ENCODE data around the gene EPHB6. TPM values are rescaled to one million over a fixed set of nuclear protein-coding genes. Genes with fewer than 3 reads are reported as not detected.
A peak's percentile ranks its signal among the peaks of the same experiment; 100 is the strongest.

The EPHB6 gene
- polyA plus RNA-seq, 1 of the 3 experiments (the other 2 are of a cell fraction), result 1.8 TPM

DNA sequence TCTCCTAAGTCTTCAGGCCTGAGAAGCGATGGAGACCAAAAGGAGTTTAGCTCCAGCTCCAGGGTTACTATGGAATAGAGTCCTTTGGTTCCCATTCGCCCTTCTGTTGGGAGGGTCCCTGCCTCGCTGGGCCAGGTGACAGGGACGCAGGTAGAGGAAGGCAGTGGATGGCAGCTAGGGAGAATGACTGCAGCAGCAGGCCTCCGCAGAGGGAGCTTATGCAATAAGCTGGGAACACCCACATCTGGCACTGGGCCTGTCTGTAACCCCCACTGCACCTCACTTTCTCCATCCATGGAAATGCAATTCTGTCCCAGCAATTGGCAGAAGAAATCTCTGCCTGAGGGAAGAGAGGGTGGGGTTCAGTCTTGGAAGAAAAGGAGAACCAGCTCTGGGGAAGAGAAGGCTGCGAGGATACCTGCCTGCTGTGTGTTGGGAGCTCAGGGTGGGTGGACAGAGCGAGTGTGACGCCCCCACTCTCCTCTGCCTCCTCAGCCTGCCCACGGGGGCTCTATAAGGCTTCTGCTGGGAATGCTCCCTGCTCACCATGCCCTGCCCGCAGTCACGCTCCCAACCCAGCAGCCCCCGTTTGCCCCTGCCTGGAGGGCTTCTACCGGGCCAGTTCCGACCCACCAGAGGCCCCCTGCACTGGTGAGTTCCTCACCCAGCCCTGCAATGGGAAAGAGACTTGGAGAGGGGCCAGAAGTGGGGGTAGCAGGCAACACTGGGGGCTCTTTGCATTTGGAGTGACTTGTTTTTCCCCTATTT is 10.3 kb downstream of the EPHB6 start:
- 0 out of 2 replicates have a peak, but pooled peaks cover 4% of the 10 kb centered on the region for H4K20me1 ChIP-seq (ENCODE audit: insufficient read depth)
- H3K9me3 ChIP-seq, result no peaks in the 10 kb centered on the region
- no peak overlapping the region for H3K4me3 ChIP-seq (ENCODE audit: low read depth in 2 of 2, low read length in 1 of 2)
- DNase-seq, result no peak
- H3K9me2 ChIP-seq, result no peaks in the 10 kb centered on the region
- 46% methylated on average over 10 of the region's 14 CpGs for WGBS (ENCODE audit: low lambda C conversion rate)
- no peaks in the 10 kb centered on the region for H3K36me3 ChIP-seq (replicated peaks in 1 of 2; ENCODE audit: control insufficient read depth in 1 of 2, insufficient read depth in 2 of 2, low read length in 1 of 2)
- no peak overlapping the region for H2AFZ ChIP-seq (ENCODE audit: low read depth)
- no peaks in the 10 kb centered on the region for H3K79me2 ChIP-seq (ENCODE audit: insufficient read depth)
- TF ChIP-seq SIN3A (IDR thresholded peaks at IDR 0.05; ENCODE audit: borderline replicate concordance, low read depth, low read length), result no peak
- no peak for TF ChIP-seq YY1 (IDR thresholded peaks at IDR 0.05; ENCODE audit: low read depth)
- ChIA-PET POLR2A (no interaction called here), CTCF (interaction anchor here (0.7 to 12.2 kb wide), 19 partner anchors 8 to 423 kb away, joined by 3 to 154 read pairs (median 6); partner anchors contain the start of gene EPHB6)
- H3K27ac ChIP-seq (ENCODE audit: low read depth in 2 of 2, low read length in 1 of 2), result no peak overlapping the region
- peaks cover 2% of the 10 kb centered on the region for H3F3A ChIP-seq (replicated peaks; ENCODE audit: insufficient read depth)
- H3K9ac ChIP-seq, result no peak overlapping the region
- H3K27me3 ChIP-seq (ENCODE audit: insufficient read depth), result peaks cover 11% of the 10 kb centered on the region
- H3K4me1 ChIP-seq (ENCODE audit: control insufficient read depth in 1 of 2, insufficient read depth in 2 of 2, low read depth in 1 of 2, low read length in 1 of 2), result no peaks in the 10 kb centered on the region; a peak in 1 of 4 replicates
- no peak overlapping the region for H3K4me2 ChIP-seq

GRCh38 chr7:142865766-142866165 is 10.9 kb downstream of the EPHB6 start:
- H3K79me2 ChIP-seq (ENCODE audit: insufficient read depth), result no peaks in the 10 kb centered on the region
- WGBS (ENCODE audit: low lambda C conversion rate), result 45% methylated on average over 13 of the region's 13 CpGs
- no peaks in the 10 kb centered on the region for H3K9me2 ChIP-seq
- no peaks in the 10 kb centered on the region for H3F3A ChIP-seq (replicated peaks; ENCODE audit: insufficient read depth)
- CTCF ChIA-PET, result interaction anchor here (0.6 to 12.2 kb wide), 41 partner anchors 7 to 453 kb away, joined by 3 to 154 read pairs (median 5); partner anchors contain the start of gene EPHB6
- H3K4me1 ChIP-seq (ENCODE audit: control insufficient read depth in 1 of 2, insufficient read depth in 2 of 2, low read depth in 1 of 2, low read length in 1 of 2), result no peaks in the 10 kb centered on the region
- DNase-seq, result peak; percentile 38
- no peak overlapping the region for H3K4me2 ChIP-seq
- no peak overlapping the region for H3K9ac ChIP-seq
- H3K9me3 ChIP-seq, result no peaks in the 10 kb centered on the region
- POLR2A ChIA-PET, result no interaction called here
- H3K4me3 ChIP-seq (ENCODE audit: low read depth in 2 of 2, low read length in 1 of 2), result no peak overlapping the region
- no peak overlapping the region for H2AFZ ChIP-seq (ENCODE audit: low read depth)
- no peaks in the 10 kb centered on the region for H4K20me1 ChIP-seq (ENCODE audit: insufficient read depth)
- H3K27me3 ChIP-seq (ENCODE audit: insufficient read depth), result peaks cover 11% of the 10 kb centered on the region
- H3K36me3 ChIP-seq (replicated peaks in 1 of 2; ENCODE audit: control insufficient read depth in 1 of 2, insufficient read depth in 2 of 2, low read length in 1 of 2), result no peaks in the 10 kb centered on the region
- H3K27ac ChIP-seq (ENCODE audit: low read depth in 2 of 2, low read length in 1 of 2), result no peak overlapping the region
- TF ChIP-seq YY1 (IDR thresholded peaks at IDR 0.05; ENCODE audit: low read depth) (no peak), MEF2A (IDR thresholded peaks at IDR 0.05; ENCODE audit: borderline replicate concordance, low read depth) (no peak), FOXJ3 (CRISPR knock-in tag; IDR thresholded peaks at IDR 0.05) (no peak), SMC3 (IDR thresholded peaks at IDR 0.05; ENCODE audit: low read depth, low read length) (no peak), RFX5 (IDR thresholded peaks at IDR 0.05; ENCODE audit: low read length) (no peak), NFIC (IDR thresholded peaks at IDR 0.05; ENCODE audit: borderline replicate concordance) (no peak), GABPA (IDR thresholded peaks at IDR 0.05; ENCODE audit: low read depth) (no peak), TEAD4 (IDR thresholded peaks at IDR 0.05; ENCODE audit: borderline replicate concordance, insufficient read depth) (no peak), EZH2phosphoT487 (IDR thresholded peaks at IDR 0.05; ENCODE audit: borderline replicate concordance, low read depth) (no peak), MXI1 (IDR thresholded peaks at IDR 0.05; ENCODE audit: low read depth, low read length) (no peak), REST (IDR thresholded peaks at IDR 0.05; ENCODE audit: low read depth, low read length) (no peak), SIN3A (IDR thresholded peaks at IDR 0.05; ENCODE audit: borderline replicate concordance, low read depth, low read length) (no peak), RCOR1 (IDR thresholded peaks at IDR 0.05; ENCODE audit: low read length) (no peak)
- TF ChIP-seq, protein P1, sequence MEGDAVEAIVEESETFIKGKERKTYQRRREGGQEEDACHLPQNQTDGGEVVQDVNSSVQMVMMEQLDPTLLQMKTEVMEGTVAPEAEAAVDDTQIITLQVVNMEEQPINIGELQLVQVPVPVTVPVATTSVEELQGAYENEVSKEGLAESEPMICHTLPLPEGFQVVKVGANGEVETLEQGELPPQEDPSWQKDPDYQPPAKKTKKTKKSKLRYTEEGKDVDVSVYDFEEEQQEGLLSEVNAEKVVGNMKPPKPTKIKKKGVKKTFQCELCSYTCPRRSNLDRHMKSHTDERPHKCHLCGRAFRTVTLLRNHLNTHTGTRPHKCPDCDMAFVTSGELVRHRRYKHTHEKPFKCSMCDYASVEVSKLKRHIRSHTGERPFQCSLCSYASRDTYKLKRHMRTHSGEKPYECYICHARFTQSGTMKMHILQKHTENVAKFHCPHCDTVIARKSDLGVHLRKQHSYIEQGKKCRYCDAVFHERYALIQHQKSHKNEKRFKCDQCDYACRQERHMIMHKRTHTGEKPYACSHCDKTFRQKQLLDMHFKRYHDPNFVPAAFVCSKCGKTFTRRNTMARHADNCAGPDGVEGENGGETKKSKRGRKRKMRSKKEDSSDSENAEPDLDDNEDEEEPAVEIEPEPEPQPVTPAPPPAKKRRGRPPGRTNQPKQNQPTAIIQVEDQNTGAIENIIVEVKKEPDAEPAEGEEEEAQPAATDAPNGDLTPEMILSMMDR (IDR thresholded peaks at IDR 0.05), result no peak
- TF ChIP-seq, protein P2, sequence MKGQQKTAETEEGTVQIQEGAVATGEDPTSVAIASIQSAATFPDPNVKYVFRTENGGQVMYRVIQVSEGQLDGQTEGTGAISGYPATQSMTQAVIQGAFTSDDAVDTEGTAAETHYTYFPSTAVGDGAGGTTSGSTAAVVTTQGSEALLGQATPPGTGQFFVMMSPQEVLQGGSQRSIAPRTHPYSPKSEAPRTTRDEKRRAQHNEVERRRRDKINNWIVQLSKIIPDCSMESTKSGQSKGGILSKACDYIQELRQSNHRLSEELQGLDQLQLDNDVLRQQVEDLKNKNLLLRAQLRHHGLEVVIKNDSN (IDR thresholded peaks at IDR 0.05; ENCODE audit: borderline replicate concordance, low read depth), result no peak
- TF ChIP-seq, protein P3, sequence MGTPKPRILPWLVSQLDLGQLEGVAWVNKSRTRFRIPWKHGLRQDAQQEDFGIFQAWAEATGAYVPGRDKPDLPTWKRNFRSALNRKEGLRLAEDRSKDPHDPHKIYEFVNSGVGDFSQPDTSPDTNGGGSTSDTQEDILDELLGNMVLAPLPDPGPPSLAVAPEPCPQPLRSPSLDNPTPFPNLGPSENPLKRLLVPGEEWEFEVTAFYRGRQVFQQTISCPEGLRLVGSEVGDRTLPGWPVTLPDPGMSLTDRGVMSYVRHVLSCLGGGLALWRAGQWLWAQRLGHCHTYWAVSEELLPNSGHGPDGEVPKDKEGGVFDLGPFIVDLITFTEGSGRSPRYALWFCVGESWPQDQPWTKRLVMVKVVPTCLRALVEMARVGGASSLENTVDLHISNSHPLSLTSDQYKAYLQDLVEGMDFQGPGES (IDR thresholded peaks at IDR 0.05; ENCODE audit: low read depth, low read length), result no peak
- TF ChIP-seq, protein P4, sequence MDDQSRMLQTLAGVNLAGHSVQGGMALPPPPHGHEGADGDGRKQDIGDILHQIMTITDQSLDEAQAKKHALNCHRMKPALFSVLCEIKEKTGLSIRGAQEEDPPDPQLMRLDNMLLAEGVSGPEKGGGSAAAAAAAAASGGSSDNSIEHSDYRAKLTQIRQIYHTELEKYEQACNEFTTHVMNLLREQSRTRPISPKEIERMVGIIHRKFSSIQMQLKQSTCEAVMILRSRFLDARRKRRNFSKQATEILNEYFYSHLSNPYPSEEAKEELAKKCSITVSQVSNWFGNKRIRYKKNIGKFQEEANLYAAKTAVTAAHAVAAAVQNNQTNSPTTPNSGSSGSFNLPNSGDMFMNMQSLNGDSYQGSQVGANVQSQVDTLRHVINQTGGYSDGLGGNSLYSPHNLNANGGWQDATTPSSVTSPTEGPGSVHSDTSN (IDR thresholded peaks at IDR 0.05), result no peak
